Cortex of kidney (tissue), 1 donor: ENCODE results near the gene CEP63.

Experiments used
- DNase-seq: peaks from one replicate; lab custom pipeline; 2025; lab: John Stamatoyannopoulos, UW

The CEP63 gene

DNA sequence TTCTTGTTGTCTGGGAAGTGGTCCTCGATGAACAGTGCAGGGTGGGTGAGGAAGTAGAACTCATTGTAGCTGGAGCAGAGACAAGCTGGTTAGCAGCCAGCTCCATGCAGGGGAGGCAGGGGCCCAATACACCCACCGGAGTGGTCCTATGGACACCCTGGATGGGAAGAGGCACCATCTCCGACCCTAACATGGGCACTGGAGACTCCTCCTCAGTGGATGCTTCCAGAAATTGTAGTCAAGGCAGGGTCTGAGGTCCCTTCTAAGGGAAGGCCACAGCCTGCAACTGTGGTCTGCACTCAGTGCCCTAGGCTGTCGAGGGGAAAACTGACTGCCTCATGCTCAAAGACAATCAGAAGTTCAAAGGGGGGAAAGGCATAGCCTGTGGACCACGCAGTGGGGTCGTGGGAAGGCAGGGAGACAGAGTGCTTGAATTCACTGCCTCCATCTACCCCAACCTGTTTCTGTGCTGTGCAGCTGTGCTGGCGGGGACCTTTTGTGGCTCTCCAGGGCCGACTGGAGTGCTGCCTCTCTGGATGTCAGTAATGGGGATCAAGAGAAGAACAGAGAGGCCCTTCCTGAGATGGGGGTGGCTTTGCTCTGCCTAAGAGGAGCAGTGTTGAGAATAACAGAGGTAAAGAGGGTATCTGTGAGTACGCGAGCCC lies 123.0 kb downstream of the CEP63 start:
- no peak for DNase-seq

DNA sequence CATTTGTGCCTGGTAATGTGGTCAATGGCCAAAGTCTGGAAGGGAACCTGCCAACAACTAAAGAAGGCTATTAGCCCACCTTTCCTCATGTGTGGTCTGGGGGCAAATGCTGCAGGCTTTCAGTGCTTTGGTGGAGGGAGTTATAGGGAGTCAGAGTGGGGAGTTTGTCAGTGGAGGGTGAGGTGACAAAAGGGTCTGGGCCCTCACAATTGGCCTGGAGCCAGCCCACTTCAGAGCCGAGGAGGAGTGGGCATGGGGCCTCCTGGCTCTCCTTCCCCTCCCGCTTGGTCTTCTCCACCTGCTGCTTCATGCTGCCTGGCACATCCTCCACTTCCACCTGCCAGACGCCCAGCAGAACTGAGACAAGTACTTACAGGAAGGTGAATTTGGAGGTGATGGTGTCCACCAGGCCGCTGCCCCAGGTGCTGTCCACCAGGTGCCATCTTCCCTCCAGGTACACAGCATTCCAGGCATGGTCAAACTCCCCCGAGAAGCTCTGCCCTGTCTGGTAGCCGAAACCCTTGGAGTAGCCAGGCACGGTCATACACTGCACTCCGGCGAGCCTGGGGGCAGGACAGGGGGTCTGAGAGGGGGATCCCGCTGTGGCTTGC lies 124.1 kb downstream of the CEP63 start:
- no peak for DNase-seq

DNA sequence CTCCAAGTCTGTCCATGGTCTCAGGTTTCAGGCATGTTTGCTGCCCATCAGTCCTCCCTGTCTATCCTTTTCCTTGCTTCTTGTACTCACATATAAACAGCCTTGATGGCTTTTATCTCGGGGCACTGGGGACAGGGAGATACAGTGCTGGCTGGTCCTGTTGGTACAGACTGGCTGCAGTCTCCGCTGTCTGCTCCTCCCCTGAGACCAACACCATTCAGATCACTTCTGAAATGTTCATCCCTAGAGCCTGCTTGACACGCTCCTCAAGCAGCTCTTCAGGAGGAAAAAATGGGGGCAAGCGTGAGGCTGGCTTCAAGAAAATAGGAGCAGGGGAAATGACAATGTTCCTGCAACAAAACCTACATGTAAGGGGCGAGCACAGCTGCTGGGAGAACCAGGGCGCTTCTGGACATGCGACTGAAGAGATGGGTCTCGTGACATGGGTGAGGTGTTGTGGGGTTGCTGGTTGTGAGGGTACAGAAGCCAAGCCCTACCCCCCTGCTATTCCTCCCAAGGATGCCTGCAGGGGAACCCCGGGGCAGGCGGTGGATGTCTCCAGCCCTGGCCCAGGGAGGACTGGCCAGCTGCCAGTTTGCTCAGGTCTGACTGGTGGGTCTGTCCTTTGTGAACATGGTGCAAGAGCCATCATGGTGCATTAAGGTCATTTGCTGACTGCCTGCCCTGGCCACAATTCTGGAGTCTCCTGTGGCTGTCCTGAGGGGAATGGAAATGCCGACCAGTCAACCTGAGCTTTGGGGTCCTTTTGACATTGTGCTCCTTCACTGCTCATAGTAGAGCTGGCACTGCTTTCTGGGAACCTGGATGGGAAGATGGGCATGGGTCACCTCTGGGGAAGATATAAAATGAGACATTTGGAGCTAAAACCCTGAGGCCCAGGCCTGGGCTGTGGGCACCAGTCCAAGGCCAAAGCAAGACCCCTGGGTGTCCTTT lies 124.9 kb downstream of the CEP63 start:
- no peak for DNase-seq

DNA sequence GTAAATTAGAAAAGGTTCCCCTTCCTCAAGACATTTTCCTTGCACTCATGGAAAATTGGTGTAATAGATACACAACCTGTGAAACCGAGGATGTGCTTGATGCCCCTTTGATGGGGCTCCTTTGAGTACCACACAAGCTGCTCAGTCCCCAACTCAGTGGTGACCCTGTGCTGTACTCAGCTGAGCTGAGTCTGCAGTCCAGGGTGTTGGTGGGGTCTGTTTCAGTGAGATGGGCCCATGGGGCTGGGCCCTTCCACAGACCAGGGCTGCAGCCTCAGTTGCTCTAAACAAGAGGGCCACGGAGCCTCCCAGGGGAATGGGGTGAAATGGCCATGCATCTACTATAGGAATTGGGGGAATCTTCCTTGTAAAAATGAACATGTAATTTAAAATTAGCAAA lies 125.7 kb downstream of the CEP63 start:
- no peak for DNase-seq

DNA sequence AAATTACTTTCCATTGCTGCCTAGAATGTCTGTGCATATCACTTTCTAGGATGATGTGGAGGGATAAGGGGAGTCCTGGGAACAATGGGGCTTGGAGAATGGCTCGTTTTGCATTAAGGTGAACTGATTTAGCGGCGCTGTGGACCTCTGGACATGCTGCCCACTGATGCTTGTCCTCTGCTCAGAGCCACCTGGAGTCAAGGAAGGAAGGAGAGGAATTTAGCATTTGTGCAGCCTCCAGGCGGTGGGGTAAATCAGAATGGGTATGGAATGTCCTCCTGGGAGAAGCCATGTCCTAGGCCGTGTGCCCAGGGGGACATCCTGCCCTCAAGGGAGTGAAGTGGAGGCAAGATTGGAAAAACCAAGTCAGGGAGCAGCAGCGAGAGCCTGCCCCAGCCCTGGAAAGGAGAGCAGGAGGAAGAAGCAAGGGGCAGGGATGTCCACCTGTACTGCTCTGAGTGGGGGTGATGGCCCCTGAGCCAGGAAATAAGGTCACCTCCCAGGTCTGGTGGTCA lies 127.2 kb downstream of the CEP63 start:
- no peak for DNase-seq

DNA sequence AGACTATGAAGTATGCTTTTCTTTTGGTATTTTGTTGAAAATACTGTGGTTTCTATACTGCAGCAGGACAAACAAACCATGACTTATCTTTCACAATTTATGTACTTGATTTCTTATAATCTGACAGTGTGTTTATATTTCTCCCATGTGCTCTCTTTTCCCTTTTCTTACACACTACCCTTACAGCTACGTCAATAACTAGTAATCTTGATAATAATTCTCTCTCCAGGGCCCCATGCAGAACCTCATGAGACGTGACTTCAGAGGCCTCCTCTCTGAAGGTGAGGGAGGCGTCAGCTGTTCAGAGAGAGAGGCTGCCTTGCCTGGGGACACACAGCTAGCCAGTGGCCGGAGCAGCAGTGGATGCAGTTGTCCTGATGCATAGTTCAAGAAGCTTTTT lies 129.1 kb downstream of the CEP63 start:
- DNase-seq, result no peak

DNA sequence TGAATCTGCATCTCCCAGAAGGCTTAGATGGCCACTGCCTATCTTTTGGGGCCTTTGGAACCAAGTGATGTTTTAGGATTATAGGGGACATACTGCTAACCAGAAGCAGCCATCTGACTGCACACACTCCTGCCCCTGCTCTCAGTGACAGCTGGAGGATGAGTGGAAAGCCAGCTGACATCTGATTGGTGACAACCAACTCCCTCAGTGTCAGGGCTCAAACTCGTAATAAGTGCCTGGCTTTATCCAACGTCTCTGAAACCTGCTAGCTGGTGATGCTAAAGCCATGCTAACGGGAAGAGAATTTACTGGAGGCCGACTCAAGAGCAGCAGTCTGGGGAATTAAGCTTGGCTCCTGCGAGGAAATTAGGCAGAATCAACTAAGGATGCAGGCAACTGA lies 129.9 kb downstream of the CEP63 start:
- no peak for DNase-seq

DNA sequence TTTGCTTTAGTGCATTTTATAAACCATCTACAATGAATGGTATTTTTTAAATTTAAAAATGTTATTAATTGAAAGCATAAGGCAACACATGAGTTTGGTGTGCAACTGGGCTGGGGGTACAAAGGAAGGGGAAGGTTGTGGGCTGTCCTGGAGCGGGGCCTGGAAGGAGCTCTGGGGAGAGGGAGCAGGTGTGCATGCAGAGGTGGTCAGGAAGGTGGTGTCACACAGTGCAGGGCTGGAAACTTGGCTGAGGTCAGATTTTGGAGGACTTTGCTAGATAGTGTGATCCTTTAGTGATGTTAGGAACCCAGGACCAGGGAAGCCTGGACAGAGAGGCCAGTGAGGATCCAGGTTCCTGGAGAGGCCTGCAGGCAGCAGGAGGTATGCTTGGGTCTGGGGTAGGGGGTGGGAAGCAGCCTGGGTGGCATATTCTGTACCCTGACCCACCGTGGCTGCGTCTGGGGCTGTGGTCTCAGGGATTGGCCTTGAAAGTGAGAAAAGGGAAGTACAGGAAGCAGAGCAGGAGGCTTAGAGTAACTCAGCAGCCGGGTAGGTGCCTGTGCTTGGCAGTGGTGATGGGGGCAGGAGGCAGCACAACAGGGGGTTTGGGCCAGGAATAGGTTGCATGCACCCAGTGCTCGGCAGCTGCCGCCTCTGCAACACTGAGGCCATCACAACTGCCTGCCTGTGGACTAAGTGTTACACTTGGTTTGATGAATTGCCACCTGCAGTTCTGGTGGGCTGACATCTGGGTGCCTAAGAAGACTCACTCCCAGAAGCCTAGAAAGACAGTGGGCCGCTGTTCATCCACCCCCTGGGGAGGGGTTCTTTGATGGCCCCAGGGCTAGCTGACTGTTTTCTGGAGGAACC lies 132.0 kb downstream of the CEP63 start:
- DNase-seq, result no peak

DNA sequence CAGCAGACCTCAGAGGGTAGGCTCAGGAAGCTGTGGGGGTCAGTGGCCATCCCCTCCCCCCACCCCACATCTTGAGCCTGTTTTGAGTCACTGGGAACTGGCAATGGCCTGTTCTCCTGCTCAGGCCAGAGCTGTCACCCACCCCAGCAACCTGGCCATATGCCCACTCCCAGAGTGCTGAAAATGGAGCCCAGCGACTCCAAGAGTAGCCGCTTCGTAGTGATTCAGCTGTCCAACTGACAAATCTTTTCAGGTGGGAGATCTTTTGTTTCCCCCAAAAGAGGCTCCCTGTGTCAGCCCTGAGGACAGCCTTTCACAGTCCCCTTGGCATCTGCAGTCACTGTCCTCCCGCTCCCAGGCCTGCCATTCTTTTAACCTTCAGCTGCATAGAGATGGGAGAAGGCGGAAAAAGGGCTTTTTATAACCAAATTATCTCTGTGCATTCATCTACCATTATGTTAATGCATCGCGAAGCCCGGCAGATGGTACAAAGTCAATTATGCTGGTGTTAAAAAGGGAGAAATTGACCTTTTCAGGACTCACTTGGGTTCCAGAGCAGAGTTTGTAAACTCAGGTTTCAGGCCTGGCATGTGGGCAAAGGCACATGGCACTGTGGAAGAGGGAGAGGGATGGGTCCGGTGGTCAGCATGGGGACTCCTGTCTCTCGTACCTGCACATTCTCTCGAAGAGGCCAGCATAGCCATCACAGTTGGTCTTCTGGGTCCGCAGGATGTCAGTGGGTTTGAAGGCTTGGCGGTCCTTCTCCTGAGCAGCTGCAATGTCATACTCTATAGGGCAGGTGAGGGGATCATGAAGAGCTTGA lies 132.8 kb downstream of the CEP63 start:
- no peak for DNase-seq

DNA sequence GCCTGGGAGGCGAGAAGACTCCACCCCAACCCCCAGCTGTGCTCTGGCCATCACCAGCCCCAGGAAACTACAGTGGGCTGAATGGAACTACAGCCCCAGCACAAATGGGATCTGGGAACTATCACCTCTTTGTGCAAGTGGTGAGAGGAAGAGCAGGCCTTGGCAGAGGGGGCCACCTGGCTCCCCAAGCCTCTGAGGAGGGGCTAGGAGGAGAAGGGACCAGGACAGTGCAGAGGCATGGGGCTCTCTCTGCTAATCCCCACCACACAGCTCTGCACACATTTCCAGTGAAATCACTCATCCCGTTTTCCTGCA lies 133.4 kb downstream of the CEP63 start:
- no peak for DNase-seq

DNA sequence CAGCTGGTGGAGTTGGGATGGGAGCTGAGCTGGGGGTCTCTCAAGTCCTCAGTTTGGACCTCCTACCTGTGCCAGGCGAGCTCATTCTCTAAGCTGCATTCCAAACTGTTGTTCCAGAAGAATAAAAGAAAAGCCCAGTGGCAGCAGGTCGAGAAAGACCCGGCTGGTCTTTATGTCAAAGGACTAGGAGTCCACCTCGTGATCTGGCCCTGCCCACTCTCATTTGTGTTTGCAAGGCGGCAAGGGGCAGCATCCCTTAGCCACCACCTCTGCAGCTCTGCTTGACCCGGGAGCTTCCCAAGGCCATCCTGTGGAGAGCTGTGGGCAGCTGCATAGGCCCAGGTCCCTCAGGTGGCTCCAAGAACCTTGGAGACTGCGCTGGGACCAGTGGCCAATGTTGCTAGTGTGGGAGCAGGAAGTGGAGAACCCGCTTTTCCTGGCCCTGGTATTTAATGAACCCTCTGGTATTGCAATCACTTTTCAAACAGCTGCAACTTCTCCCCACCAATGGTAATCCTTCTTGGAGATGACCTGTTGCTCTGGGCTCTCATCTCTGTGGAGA lies 134.1 kb downstream of the CEP63 start:
- no peak for DNase-seq

DNA sequence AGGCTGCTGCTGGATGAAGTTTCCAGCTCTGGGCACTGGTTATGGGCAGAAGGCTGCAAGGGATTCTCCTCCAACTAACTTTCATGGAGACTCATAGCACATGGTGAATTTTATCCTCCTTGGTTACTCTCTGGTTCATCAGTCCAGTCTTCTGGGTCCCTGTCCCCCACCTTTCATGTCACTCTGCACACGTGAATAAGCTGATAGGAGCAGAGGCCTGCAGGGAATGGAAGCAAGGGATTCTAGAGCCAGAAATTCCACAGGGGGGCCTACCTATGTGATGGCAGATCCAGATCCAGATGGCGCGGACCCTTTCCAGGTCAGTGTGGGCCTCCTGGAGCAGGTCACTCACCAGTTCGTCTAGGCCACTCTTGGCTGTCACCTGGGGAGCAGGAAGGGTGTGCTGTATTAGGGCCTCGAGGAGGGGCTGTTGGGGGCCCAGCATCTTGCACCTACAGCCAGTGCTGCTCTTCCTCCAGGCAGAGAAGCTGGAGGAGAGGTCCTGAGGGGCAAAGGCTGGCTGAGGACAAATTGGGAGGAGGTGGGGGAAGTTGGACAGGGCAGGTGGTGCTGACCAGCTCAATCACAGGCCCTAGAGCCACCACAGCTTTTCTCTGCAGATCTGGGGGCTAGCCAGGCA lies 134.7 kb downstream of the CEP63 start:
- DNase-seq, result no peak

DNA sequence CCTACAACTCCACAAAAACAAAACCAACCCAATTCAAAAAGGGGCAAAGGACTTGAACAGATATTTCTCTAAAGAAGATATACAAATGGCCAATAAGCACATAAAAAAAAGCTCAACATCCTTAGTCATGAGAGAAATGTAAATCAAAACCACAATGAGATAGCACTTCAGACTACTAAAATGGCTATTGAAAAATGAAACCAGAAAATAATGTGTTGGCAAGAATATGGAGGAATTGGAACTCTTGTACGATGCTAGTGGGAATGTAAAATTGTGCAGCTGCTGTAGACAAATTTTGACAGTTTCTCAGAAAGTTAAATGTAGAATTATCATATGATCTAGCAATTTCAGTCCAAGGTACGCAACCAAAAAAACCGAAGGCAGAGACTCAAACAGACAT lies 136.0 kb downstream of the CEP63 start:
- DNase-seq, result no peak

DNA sequence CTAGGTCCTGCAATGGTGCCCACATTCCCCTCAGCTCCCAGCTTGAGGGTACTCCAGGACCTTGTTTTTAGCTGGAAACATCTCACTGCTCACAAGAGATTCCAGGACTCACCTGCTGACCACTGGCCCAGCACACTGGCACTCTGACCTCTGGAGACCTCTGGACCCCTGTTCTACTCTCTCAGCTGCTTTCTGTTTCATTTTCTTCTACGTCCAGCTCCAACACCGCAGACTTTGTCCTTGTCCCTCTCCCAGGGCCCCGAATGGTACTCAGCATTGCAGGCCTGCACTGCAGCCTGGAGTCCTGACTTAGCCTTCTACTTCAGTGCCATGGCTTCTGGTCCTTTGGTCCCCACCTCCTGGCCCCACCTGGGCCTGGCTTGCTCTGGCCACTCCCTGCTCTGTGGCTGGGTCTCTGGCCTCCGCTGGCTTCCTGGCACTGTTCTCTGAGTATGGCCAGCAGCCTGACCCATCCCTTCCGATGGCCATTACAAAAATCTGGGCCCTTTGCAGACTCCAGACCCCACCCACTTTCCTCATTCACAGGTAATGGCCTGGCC lies 137.0 kb downstream of the CEP63 start:
- no peak for DNase-seq

DNA sequence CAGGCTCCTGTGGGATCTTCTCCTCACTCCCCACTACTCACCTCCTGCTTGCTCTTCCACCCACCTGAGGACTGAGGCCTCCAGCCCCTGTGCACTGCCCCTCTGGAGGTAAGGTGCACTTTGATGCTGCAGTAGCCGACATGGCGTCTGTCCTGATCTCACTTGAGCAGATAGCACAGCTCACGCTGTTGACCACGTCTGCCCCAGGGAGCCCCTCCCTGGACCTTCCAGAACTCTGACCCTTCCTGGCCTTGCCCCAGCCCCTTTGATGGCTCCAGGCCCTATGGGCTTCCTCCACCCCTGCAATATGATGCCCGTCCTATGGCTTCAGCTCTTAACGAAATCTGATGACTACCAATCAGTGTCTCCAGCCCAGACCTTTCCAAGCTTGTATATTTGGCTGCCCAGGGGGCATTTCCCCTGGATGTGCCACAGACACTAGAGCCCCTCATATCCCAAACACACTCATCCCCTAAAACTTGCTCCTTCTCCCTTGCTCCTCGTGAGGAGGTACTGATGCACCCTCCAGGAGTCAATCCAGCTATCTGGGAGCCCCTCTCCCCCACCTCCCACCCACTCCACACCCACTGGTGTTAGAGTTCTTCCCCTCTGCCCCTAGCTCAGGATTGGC lies 137.9 kb downstream of the CEP63 start:
- no peak for DNase-seq
